ENCODE results near the gene MEAK7. TPM values are rescaled to one million over a fixed set of nuclear protein-coding genes. Genes with fewer than 3 reads are reported as not detected.

The MEAK7 gene
- total RNA-seq, 4 donors from 2014 or later: 7.4 to 54.3 (median 47.0) TPM

DNA sequence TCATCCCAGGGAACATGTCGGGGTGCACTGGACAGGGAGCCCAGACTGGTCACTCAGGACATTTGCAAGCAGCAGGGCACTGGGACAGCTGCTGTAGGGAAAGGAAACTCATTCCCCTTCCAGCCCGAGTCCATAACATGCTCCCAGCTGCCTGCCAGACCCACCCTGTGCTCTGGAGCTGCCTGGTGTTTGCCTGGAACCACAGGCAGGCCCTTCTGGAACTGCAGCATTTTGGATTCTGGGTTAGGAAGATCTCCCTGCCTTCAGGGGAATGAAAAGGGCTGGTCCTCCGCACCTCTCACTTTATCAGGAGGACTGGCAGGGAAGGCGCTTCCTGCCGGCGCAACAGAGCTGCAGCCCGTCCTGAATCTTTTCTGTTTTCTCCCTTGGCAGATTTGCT lies 41.2 kb downstream of the MEAK7 start:
- peak in 1 of 3 donors; percentile 40 for DNase-seq
- Histone ChIP-seq H3K4me1 (no peaks in the 10 kb centered on the region), H3K27me3 (no peaks in the 10 kb centered on the region), H3K27ac (no peak overlapping the region), H3K9me3 (peaks cover 0 to 8% (median 2%) of the 10 kb centered on the region in 4 donors), H3K4me3 (no peak overlapping the region), H3K36me3 (peaks cover 0 to 65% (median 0%) of the 10 kb centered on the region in 3 donors)
- TF ChIP-seq CTCF (IDR thresholded peaks at IDR 0.05) (no peak), POLR2A (IDR thresholded peaks at IDR 0.05) (no peak)

GRCh38 chr16:84462296-84463210 lies 41.9 kb downstream of the MEAK7 start:
- H3K4me1 ChIP-seq: no peaks in the 10 kb centered on the region
- DNase-seq: peak in 2 of 3 donors; percentile 32 to 39
- H3K27me3 ChIP-seq: no peaks in the 10 kb centered on the region
- H3K4me3 ChIP-seq: no peak overlapping the region
- H3K36me3 ChIP-seq: peaks cover 0 to 59% (median 0%) of the 10 kb centered on the region in 3 donors
- TF ChIP-seq POLR2A (IDR thresholded peaks at IDR 0.05): no peak
- no peak for TF ChIP-seq CTCF (IDR thresholded peaks at IDR 0.05)
- H3K9me3 ChIP-seq: peaks cover 0 to 5% (median under 1%) of the 10 kb centered on the region in 4 donors
- no peak overlapping the region for H3K27ac ChIP-seq

GRCh38 chr16:84461413-84462295 lies 42.8 kb downstream of the MEAK7 start:
- no peak overlapping the region for H3K4me3 ChIP-seq
- TF ChIP-seq CTCF (IDR thresholded peaks at IDR 0.05) (no peak), POLR2A (IDR thresholded peaks at IDR 0.05) (no peak)
- no peak overlapping the region for H3K27ac ChIP-seq
- DNase-seq: peak in 2 of 3 donors; percentile 30 to 43
- H3K4me1 ChIP-seq: no peaks in the 10 kb centered on the region
- peaks cover 0 to 53% (median 0%) of the 10 kb centered on the region in 3 donors for H3K36me3 ChIP-seq
- no peaks in the 10 kb centered on the region for H3K27me3 ChIP-seq
- no peaks in the 10 kb centered on the region for H3K9me3 ChIP-seq

DNA sequence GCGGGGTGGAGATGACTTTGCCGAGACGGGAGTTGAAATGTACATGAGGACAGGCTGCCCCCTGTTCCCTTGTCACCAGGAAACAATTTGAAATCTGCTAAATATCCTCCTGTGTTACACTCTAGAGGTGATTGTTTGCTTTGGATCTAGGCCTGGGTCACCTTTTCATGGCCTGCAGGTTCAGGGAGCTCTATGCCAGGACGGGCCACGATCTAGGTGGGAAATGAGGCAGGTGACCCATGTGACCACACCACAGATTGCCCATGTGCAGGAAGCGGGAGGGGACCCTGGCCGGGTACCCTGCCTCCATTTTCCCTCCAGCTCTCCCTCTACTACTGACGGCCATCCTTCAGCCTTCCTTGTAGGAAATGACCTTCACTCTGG lies 43.4 kb downstream of the MEAK7 start:
- Histone ChIP-seq H3K27me3 (no peaks in the 10 kb centered on the region), H3K4me1 (no peaks in the 10 kb centered on the region), H3K36me3 (peaks cover 0 to 53% (median 0%) of the 10 kb centered on the region in 3 donors), H3K4me3 (no peak overlapping the region), H3K9me3 (no peaks in the 10 kb centered on the region), H3K27ac (no peak overlapping the region)
- peak in 1 of 3 donors; percentile 41 for DNase-seq
- TF ChIP-seq POLR2A (IDR thresholded peaks at IDR 0.05) (no peak), CTCF (IDR thresholded peaks at IDR 0.05) (no peak)

GRCh38 chr16:84460406-84461028 lies 43.9 kb downstream of the MEAK7 start:
- peak in 2 of 3 donors; percentile 28 to 38 for DNase-seq
- Histone ChIP-seq H3K4me1 (no peaks in the 10 kb centered on the region), H3K36me3 (peaks cover 0 to 53% (median 0%) of the 10 kb centered on the region in 3 donors)

More at GRCh38 chr16:84460406-84461028, 43.9 kb downstream of the MEAK7 start:
- TF ChIP-seq POLR2A (IDR thresholded peaks at IDR 0.05) (no peak), CTCF (IDR thresholded peaks at IDR 0.05) (no peak)
- H3K4me3 ChIP-seq: no peak overlapping the region
- H3K27me3 ChIP-seq: no peaks in the 10 kb centered on the region
- H3K9me3 ChIP-seq: no peaks in the 10 kb centered on the region
- no peak overlapping the region for H3K27ac ChIP-seq

Measured in Peyer's patch (tissue), 4 donors.